T-helper 9 cell (primary cell): ENCODE measurements around the gene STON2.

Experiments used
- DNase-seq: peaks from one replicate; pipeline ENCODE4 v3.0.0-alpha.2; 2020

Gene STON2

GRCh38 chr14:81329640-81330381 lies 70.3 kb downstream of the STON2 start:
- DNase-seq, result no peak

DNA sequence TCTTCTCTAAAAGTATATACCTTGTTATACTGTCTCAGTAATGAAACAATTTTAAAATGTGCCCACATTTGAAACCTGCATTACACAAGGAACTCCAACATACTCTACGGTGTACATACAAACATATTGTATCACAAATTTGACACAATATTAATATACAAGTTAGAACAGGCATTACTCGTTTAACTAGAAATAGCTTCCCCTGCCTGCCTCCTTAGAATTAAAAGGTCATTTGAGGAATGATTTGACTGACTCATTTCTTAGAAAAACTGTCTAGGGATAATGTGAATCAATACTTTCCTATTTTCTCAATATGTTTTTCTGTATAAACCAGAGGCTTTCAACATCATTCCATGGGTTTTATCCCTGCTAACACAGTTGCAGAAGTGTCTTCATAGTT lies 73.7 kb downstream of the STON2 start:
- DNase-seq, result no peak

GRCh38 chr14:81324011-81324410 lies 76.1 kb downstream of the STON2 start:
- DNase-seq, result no peak

DNA sequence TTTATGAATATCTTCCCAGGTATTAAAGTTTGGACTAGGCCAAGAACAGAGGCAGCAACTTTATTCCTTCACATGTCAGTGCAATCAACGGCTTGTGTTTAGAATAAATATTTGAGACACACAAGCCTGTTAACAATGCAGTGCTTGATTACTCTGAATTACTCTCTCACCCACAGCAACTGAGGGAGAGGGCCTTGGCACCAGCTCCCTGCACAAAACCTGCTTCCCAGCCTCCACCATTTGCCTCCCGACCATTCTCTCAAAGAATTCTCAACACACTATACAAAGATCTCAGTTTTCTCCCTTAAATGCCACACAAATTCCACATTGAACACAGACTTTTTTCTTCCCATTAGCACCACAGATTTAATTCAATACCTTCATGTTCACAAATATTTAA lies 77.0 kb downstream of the STON2 start:
- DNase-seq, result no peak

GRCh38 chr14:81319946-81320345 lies 80.2 kb downstream of the STON2 start:
- no peak for DNase-seq

GRCh38 chr14:81319314-81319713 lies 80.8 kb downstream of the STON2 start:
- no peak for DNase-seq

- DNase-seq, result no peak
Observed at GRCh38 chr14:81315341-81315740, 84.8 kb downstream of the STON2 start.

DNA sequence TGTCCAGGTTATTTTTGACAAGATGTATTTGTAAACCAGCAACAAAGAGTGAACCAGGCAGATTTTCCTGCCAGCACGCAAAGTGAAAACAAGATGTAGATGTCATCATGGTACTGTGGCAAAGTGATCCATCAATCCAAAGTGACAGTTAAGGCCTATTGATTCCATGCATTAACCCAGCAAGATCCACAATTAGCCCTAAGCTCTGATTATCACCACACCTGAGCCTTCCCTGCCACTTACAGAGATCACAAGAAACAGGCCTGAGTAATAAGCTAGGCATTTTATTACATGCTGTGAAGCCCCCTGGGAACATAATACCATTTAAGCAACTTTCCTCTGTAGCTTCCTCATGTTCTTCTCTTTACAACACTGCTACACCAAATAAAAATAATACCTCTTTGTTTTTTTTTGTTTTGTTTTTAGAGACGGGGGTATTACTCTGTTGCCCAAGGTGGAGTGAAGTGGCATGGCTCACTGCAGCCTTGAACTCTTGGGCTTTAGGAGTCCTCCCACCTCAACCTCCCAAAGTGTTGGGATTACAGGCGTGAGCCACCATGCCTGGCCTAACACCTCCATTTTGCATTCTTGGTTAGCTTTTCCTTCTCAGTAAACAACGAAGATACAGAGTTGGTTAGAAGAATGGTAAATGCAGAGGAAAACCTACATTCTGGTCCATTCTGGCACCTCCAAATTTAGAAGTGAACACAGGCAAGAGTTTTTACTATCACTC lies 85.5 kb downstream of the STON2 start:
- no peak for DNase-seq

GRCh38 chr14:81313775-81314429 lies 86.2 kb downstream of the STON2 start:
- DNase-seq, result no peak

GRCh38 chr14:81313200-81313599 lies 86.9 kb downstream of the STON2 start:
- DNase-seq, result no peak

DNA sequence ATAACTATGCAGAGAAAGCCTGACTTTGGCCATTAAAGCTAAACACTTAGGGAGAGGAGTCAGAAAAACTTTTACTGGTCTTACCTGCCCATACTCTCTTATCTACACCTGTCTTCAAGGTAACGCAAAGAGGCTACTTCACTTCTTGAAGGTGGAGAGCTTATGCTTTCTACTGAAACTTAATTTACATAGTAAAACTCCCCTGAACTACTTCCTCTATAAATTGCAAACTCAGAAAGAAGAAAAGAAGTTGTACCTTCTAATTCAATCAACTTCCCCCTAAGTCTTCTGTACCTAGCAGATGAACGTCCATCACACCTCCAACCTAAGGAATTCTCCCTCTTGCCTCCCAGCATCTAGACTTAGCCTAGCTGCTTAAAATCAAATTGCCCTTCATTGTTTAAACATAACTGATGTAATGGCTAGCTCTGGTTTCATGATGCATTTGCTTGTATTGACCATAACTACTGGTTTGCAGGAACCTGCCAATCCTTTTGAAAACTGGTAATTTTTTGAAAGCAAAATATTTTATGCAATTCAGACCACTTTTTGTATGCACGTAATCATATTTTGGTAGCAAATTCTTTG lies 87.7 kb downstream of the STON2 start:
- no peak for DNase-seq

DNA sequence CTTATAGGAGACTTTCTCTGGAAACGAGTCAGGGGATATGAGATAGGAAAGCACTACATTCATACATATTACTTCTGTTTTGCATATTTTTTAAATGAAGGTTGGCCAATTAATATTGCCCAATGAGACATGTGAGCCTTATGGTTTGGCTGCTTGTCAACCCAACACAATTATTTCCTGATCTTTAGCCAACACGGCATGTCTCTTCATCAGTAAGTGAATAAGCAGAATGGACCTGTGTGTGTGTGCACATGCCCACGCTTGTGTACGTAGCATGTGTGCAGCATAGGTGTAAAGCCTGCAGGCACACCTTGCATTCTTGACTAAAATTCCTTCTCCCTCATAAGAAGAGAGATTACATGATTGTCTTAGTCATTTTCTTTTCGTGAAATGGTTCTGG lies 88.3 kb downstream of the STON2 start:
- no peak for DNase-seq

- no peak for DNase-seq
Observed at GRCh38 chr14:81311141-81311540, 89.0 kb downstream of the STON2 start.

GRCh38 chr14:81310606-81311005 lies 89.5 kb downstream of the STON2 start:
- DNase-seq, result no peak

GRCh38 chr14:81309511-81309910 lies 90.6 kb downstream of the STON2 start:
- no peak for DNase-seq

GRCh38 chr14:81305743-81306142 lies 94.4 kb downstream of the STON2 start:
- no peak for DNase-seq

GRCh38 chr14:81305065-81305464 lies 95.1 kb downstream of the STON2 start:
- no peak for DNase-seq

DNA sequence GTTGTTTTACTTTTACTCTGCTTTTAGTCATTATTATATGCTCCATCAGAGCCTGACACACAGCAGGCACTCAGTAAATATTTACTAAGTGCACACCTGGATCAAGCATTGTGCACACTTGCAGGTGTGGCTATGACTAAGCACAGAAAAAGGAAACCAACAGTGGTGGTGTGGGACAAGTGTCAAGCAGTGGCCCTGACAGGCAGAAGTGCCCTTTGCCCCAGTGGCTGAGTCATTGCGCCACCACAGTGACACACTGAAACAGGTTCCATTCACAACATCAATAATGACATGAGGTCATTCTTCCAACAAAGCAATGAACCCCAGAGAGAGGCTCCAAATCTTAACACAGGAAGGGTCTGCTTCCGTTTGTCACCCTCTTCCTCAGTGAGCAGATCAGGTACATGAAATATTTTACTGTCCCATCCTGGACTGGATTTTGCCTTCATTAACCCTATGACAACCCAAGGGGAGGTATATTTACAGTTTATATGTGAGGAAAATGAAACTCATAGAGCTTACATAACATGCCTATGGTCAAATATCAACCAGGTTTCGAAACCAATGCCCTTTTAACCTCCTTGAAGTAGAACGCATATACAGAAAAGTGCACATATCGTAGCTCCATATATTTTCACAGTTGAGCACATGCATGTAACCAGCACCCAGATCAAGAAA lies 96.7 kb downstream of the STON2 start:
- no peak for DNase-seq

DNA sequence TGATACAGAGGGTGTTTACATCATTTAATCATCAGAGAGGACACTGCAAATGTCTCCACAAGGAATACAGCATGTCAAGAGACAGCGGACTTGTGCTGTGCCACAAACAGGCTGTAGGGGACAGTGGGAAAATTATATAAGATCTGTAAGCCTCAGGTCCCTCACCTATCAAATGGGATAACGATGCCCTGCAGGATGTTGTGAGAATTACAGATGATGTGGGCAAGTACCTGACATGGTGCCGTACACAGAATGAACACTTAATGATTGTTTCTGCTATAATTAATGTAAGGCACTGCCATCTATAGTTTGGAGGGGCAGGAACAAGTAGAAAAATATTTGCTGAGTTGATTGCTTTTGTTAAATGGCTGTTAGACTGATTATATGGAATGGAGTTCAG lies 97.5 kb downstream of the STON2 start:
- DNase-seq, result no peak

DNA sequence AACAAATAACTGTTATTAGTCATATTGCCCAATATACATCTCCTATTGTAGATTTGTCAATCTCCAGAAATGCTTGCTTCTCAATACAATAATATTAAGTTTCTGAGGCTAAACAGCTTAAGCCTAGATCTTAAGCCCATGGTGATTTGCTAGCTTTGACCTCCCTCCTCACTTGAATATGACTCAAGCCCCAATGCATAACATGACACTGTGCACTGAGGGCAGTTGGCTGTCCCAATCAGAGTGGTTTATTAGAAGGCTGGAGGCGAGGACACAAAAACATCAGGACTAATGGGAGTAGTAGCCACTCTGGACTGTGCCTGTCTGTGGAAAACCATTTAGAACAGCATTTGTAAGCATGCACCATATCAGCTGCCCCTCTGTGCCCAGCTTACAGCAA lies 98.3 kb downstream of the STON2 start:
- DNase-seq, result no peak

DNA sequence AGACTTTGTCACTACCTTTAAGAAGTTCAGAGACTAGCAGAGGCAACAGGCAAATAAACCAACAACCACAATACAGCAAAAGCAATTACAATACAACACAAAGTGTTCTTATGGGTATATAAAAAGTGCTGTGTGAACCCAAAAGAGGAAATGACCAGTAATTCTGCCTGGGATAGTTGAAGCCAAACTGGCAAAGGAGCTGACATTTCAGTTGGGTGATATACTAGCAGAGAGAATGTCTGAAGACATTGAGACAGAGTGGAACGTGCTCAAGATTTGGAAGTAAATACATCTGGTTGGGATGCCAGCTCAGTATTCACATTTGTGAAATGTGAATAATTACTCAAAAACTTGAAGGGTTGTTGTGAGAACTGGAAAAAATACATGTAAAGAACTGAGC lies 98.8 kb downstream of the STON2 start:
- DNase-seq, result no peak

DNA sequence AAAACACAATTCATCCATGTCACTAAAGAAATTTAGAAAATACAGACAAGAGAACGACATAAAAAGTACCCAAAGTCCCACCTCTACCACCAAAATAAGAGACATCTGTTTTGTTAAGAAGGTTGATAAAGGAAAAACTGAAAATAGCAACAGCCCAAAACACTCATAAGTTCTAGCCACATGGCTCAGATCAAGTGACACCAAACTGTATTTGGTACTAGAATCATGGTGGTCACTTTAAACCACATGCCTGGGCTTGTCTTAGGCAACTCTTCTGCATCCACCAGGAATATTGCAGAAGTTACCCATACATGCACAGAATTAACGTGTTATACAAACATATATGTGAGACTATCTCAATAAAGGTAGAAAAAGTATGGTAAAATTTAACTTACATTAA lies 101.2 kb downstream of the STON2 start:
- DNase-seq, result no peak

DNA sequence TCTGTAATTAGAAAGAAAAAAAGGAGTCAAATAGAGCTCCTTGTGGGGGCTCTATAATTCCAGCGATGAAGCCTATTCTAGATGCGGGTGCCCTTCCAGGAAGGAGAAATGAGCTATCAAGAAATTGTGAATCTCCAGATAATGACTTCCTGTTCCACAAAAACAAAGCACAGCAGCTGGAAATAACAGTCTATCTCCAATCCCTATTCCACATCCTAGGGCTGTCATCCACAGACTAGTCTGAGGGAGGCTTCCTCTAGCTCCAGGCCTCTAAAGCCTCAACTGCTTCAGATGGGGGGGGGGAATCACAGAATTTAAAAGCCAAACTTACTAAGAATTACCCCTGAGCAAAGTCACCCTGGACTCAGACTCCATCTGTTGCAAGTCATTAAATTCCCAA lies 102.0 kb downstream of the STON2 start:
- DNase-seq, result no peak
